ENCODE data around the gene SERINC3.

DNA sequence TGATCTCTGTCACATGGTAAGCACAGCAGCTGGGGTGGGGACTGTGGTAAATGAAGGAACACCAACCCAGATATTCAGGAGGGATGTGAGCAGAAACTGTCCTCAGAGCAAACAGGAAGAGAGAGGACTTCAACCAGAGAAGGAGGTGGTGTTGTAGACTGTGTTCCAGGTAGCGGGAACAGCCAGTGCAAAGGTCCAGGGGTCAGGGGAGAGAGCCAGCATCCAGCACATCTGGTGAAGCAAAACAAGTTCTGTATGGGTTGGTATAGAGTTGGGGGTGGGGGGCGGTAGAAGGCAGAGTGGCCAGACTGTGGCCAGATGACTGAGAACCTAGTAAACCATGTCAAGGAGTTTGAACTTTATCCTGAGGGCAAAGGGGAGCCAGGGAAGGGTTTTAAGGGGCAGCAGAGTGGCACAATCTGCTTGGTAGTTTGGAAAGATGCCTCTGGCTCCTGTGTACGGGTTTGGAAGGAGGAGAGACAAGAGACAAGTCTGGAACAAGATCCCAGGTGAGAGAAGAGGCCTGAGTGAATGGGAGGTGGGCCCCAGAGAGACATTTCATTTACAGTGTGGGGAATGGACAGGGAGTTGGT, 73.9 kb downstream of the SERINC3 start:
- TF ChIP-seq, protein P1, sequence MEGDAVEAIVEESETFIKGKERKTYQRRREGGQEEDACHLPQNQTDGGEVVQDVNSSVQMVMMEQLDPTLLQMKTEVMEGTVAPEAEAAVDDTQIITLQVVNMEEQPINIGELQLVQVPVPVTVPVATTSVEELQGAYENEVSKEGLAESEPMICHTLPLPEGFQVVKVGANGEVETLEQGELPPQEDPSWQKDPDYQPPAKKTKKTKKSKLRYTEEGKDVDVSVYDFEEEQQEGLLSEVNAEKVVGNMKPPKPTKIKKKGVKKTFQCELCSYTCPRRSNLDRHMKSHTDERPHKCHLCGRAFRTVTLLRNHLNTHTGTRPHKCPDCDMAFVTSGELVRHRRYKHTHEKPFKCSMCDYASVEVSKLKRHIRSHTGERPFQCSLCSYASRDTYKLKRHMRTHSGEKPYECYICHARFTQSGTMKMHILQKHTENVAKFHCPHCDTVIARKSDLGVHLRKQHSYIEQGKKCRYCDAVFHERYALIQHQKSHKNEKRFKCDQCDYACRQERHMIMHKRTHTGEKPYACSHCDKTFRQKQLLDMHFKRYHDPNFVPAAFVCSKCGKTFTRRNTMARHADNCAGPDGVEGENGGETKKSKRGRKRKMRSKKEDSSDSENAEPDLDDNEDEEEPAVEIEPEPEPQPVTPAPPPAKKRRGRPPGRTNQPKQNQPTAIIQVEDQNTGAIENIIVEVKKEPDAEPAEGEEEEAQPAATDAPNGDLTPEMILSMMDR (optimal IDR thresholded peaks at IDR 0.05 in 1 of 3, IDR thresholded peaks at IDR 0.05 in 1 of 3, conservative IDR thresholded peaks at IDR 0.05 in 1 of 3; ENCODE audit: extremely low read depth in 1 of 3, insufficient read depth in 2 of 3, low read length in 3 of 3): no peak
- TF ChIP-seq EZH2 (IDR thresholded peaks at IDR 0.05; ENCODE audit: low read length): no peak
